HepG2 (cell line): ENCODE results near the gene CA10. TPM values are rescaled to one million over a fixed set of nuclear protein-coding genes. Genes with fewer than 3 reads are reported as not detected.

Experiments
- AHDC1 ChIP-seq: sonication (generic); formaldehyde crosslinking; IDR thresholded peaks from 2 replicates; pipeline ENCODE4 v1.5.1; 2020; ENCODE audit warnings: mild to moderate bottlenecking, missing genetic modification reagents, borderline replicate concordance
- AKAP8 ChIP-seq: sonication (generic); formaldehyde crosslinking; IDR thresholded peaks from 2 replicates; pipeline ENCODE4 v1.5.1; 2020; ENCODE audit warnings: mild to moderate bottlenecking, missing genetic modification reagents
- BCL3 ChIP-seq: sonication (generic); formaldehyde crosslinking; IDR thresholded peaks from 2 replicates; pipeline ENCODE4 v1.5.1; 2020; ENCODE audit warnings: mild to moderate bottlenecking, missing genetic modification reagents, moderate library complexity
- FOSL2 ChIP-seq: sonication (generic); formaldehyde crosslinking; IDR thresholded peaks from 2 replicates; pipeline ENCODE4 v1.4.0; 2020; ENCODE audit warnings: missing genetic modification reagents
- KAT8 ChIP-seq: IDR thresholded peaks from 2 replicates; pipeline ENCODE4 v1.6.1; 2016; ENCODE audit warnings: missing genetic modification reagents, missing compliant biosample characterization
- MYNN ChIP-seq: sonication (generic); formaldehyde crosslinking; IDR thresholded peaks from 2 replicates; pipeline ENCODE4 v1.4.0; 2020; ENCODE audit warnings: mild to moderate bottlenecking, low read depth, missing genetic modification reagents
- NFKBIZ ChIP-seq: IDR thresholded peaks from 2 replicates; pipeline ENCODE4 v1.6.1; 2018; ENCODE audit warnings: missing genetic modification reagents, missing compliant biosample characterization
- RAD21 ChIP-seq: fragments of 450-650 bp; formaldehyde crosslinking; IDR thresholded peaks from 2 replicates; pipeline ENCODE4 v1.5.0; 2020; ENCODE audit warnings: mild to moderate bottlenecking
- ZNF34 ChIP-seq: sonication (generic); formaldehyde crosslinking; IDR thresholded peaks from 2 replicates; pipeline ENCODE4 v1.4.0; 2020; ENCODE audit warnings: mild to moderate bottlenecking, missing genetic modification reagents, borderline replicate concordance
- ZNF382 ChIP-seq: sonication (generic); formaldehyde crosslinking; IDR thresholded peaks from 2 replicates; pipeline ENCODE4 v1.5.0; 2020; ENCODE audit warnings: missing genetic modification reagents, mild to moderate bottlenecking, borderline replicate concordance
- ZNF451 ChIP-seq: sonication (generic); formaldehyde crosslinking; IDR thresholded peaks from 2 replicates; pipeline ENCODE4 v1.5.0; 2020; ENCODE audit warnings: mild to moderate bottlenecking, missing genetic modification reagents
- ZNF468 ChIP-seq: sonication (generic); formaldehyde crosslinking; IDR thresholded peaks from 2 replicates; pipeline ENCODE4 v1.8.0; 2022; ENCODE audit warnings: mild to moderate bottlenecking, moderate library complexity, missing genetic modification reagents
- ZNF598 ChIP-seq: sonication (generic); formaldehyde crosslinking; IDR thresholded peaks from 2 replicates; pipeline ENCODE4 v1.5.1; 2020; ENCODE audit warnings: mild to moderate bottlenecking, missing genetic modification reagents, borderline replicate concordance
- ZNF7 ChIP-seq: IDR thresholded peaks from 2 replicates; pipeline ENCODE4 v1.6.1; 2016; ENCODE audit warnings: missing biosample characterization, missing genetic modification reagents
- ZSCAN30 ChIP-seq: sonication (generic); formaldehyde crosslinking; IDR thresholded peaks from 2 replicates; pipeline ENCODE4 v1.5.0; 2020; ENCODE audit warnings: mild to moderate bottlenecking, missing genetic modification reagents
- polyA plus RNA-seq, 8 experiments: library from polyadenylated mRNA; depleted of rRNA in 3 of 8; stranded (reverse) in 7 of 8; unstranded in 1 of 8; fragments of >200 nt; fragmentation: Illumina TruSeq in 4 of 8; extraction: Trizol in 4 of 8; gene quantifications; 2 replicates each; pipeline versions ENCODE4 v1.2.1 to v1.2.3, GENCODE V29; 2011 to 2016; ENCODE audit warnings: low read depth in 4 of 8, missing spikeins in 1 of 8, mixed read lengths in 1 of 8; ENCODE audit not compliant: insufficient read depth in 1 of 8
- total RNA-seq, 5 experiments: library from RNA; depleted of rRNA; stranded (reverse); fragments of >200 nt; fragmentation: Illumina TruSeq; extraction: Trizol; gene quantifications; 2 replicates each; pipeline ENCODE4 v1.2.3, GENCODE V29; 2016; ENCODE audit warnings: low read depth in 1 of 5
- TF ChIP-seq, protein P1 (sequence below), 2 experiments: sonication (generic) in 1 of 2; formaldehyde crosslinking in 1 of 2; IDR thresholded peaks; 2 replicates each; pipeline versions ENCODE4 v1.6.1 to v1.9.0; 2014 to 2022; ENCODE audit warnings: antibody characterized with exemption in 1 of 2, borderline replicate concordance in 1 of 2, inconsistent platforms in 1 of 2, low read depth in 1 of 2, missing genetic modification reagents in 1 of 2

Gene CA10
- total and polyA plus RNA-seq, 2 of the 13 experiments (the other 11 are each of a cell fraction or from before 2014, with no cell fraction given) = not detected

GRCh38 chr17:51997723-51998122, 160.8 kb downstream of the CA10 start (continued):
- no peak for TF ChIP-seq FOSL2 (CRISPR knock-in tag)
- TF ChIP-seq ZNF468 (CRISPR knock-in tag) = no peak
- TF ChIP-seq ZNF598 (CRISPR knock-in tag) = no peak
- TF ChIP-seq AHDC1 (CRISPR knock-in tag) = peak; percentile 68; the same call in 1 of the 2 replicates
- TF ChIP-seq MYNN (CRISPR knock-in tag) = no peak
- TF ChIP-seq ZNF7 = no peak
- no peak for TF ChIP-seq NFKBIZ (CRISPR knock-in tag)
- TF ChIP-seq ZNF34 = no peak
- no peak for TF ChIP-seq AKAP8
- TF ChIP-seq BCL3 (CRISPR knock-in tag) = no peak
- TF ChIP-seq, protein P1, sequence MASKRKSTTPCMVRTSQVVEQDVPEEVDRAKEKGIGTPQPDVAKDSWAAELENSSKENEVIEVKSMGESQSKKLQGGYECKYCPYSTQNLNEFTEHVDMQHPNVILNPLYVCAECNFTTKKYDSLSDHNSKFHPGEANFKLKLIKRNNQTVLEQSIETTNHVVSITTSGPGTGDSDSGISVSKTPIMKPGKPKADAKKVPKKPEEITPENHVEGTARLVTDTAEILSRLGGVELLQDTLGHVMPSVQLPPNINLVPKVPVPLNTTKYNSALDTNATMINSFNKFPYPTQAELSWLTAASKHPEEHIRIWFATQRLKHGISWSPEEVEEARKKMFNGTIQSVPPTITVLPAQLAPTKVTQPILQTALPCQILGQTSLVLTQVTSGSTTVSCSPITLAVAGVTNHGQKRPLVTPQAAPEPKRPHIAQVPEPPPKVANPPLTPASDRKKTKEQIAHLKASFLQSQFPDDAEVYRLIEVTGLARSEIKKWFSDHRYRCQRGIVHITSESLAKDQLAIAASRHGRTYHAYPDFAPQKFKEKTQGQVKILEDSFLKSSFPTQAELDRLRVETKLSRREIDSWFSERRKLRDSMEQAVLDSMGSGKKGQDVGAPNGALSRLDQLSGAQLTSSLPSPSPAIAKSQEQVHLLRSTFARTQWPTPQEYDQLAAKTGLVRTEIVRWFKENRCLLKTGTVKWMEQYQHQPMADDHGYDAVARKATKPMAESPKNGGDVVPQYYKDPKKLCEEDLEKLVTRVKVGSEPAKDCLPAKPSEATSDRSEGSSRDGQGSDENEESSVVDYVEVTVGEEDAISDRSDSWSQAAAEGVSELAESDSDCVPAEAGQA (IDR thresholded peaks at IDR 0.05; ENCODE audit: low read depth) = no peak
- TF ChIP-seq, protein P1 (CRISPR knock-in tag; IDR thresholded peaks at IDR 0.05; ENCODE audit: borderline replicate concordance) = no peak
- no peak for TF ChIP-seq RAD21 (CRISPR knock-in tag)
- no peak for TF ChIP-seq KAT8
- no peak for TF ChIP-seq ZNF451 (CRISPR knock-in tag)
- no peak for TF ChIP-seq ZSCAN30
- no peak for TF ChIP-seq ZNF382
